Peyer's patch (tissue), 4 donors: ENCODE results near the gene AKR1E2.

ENCODE experiments used
- POLR2A ChIP-seq, 2 donors: fragments of 450-650 bp; IDR thresholded peaks; one replicate each; pipeline ENCODE4 v1.5.1; 2017; ENCODE audit warnings: antibody characterized with exemption in 2 of 2, mild to moderate bottlenecking in 2 of 2, moderate library complexity in 2 of 2
- TF ChIP-seq, protein P1 (sequence below), 6 experiments: fragments of 450-650 bp in 4 of 6; fragments of 200-600 bp in 2 of 6; sonication (generic) in 1 of 6; IDR thresholded peaks; one replicate each; pipeline ENCODE4 v1.5.1; 2017 to 2019; ENCODE audit warnings: antibody characterized with exemption in 6 of 6, mild to moderate bottlenecking in 3 of 6, moderate library complexity in 1 of 6

DNA sequence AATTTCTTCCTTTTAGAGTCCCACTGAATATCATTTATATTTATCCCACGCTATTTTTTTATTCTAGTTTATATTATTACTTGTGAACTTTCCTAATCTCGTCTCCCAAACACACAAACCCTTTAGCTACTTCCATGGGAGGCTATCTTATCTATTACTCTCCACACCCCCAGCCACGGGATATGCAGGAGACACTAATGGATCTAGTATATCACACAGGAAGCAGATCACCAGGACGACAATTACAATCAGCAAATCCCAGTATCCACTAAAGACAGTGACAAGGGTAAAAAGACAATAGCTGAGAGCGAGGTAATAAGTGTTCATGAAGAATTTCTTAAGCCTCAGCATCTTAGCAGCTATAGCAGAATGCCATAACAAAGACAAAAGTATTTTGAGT lies 3.8 kb upstream of the AKR1E2 start:
- TF ChIP-seq, protein P1, sequence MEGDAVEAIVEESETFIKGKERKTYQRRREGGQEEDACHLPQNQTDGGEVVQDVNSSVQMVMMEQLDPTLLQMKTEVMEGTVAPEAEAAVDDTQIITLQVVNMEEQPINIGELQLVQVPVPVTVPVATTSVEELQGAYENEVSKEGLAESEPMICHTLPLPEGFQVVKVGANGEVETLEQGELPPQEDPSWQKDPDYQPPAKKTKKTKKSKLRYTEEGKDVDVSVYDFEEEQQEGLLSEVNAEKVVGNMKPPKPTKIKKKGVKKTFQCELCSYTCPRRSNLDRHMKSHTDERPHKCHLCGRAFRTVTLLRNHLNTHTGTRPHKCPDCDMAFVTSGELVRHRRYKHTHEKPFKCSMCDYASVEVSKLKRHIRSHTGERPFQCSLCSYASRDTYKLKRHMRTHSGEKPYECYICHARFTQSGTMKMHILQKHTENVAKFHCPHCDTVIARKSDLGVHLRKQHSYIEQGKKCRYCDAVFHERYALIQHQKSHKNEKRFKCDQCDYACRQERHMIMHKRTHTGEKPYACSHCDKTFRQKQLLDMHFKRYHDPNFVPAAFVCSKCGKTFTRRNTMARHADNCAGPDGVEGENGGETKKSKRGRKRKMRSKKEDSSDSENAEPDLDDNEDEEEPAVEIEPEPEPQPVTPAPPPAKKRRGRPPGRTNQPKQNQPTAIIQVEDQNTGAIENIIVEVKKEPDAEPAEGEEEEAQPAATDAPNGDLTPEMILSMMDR (IDR thresholded peaks at IDR 0.05), result no peak
- TF ChIP-seq POLR2A (IDR thresholded peaks at IDR 0.05), result no peak
